NCI-H2196 (cell line): ENCODE measurements around the gene CEP295NL.
"Not testable (repeated sequence)": the region's sequence is repeated elsewhere in the genome, so short reads cannot be mapped to it uniquely, and the experiment has no call there.

ENCODE experiments used
- DNase-seq: peaks from one replicate; lab custom pipeline; 2025; ENCODE audit not compliant: unreplicated experiment; lab: John Stamatoyannopoulos, UW

The CEP295NL gene

DNA sequence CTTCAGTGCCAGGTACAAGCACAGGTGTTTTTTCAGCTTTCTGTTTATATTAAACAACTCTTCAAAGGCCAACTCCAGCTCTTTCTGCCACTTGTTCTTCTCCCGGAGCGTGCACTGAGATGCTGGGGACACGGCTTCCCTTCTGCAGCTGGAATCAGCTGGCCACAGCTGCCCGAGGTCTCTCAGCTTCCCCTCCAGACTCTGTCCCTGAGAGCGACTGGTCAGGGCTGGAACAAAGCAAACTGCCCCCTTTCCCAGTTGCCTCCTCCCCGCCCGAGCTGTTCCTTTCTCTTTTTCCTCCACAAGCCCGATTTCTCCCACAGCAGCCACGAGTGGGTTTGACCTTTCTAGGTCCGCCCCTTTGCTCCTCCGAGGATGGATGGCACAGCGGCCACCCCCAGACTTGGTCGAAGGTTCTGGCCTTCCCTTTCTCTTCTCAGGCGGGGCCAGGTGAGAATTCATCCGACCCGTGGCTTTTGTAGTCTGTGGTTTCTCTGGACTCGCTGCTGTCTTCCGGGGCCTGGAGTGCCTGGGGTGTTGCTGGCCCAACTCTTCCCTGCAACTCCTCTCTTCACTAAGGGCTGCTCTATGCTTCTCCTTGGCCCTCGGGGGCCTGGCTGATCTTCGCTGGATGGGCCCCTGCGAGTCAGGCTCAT is 11.5 kb downstream of the CEP295NL start:
- DNase-seq, result no peak

DNA sequence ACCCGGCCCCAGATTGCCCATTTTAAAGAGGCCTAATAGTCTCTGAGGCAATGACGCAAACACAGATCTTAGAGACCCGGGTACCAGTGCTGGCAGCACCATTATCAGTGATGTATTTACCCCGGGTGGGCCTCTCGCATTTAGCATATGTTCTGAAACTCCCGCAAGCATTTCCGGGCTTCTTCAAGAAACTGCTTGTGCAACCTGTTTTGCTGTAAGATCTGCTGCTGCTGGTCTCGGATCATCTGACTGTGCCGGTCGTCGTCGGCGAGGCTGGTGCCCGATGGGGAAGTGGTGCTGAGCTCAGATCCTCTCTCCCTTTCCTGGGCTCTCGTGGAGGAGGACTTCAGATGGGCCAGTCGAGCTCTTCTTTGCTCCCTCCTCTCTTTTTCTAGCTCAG is 12.5 kb downstream of the CEP295NL start:
- DNase-seq, result no peak

DNA sequence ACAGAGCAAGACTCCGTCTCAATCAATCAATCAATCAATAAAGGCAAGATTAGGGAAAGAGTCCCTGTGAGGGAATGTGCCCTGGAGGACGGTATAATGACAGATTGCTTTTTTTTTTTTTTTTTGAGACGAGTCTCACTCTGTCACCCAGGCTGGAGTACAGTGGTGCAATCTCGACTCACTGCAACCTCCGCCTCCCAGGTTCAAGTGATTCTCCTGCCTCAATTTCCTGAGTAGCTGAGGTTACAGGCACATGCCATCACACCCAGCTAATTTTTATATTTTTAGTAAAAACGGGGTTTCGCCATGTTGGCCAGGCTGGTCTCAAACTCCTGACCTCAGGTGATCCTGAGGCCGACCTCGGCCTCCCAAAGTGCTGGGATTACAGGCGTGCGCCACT is 12.9 kb downstream of the CEP295NL start:
- not testable (repeated sequence) for DNase-seq

DNA sequence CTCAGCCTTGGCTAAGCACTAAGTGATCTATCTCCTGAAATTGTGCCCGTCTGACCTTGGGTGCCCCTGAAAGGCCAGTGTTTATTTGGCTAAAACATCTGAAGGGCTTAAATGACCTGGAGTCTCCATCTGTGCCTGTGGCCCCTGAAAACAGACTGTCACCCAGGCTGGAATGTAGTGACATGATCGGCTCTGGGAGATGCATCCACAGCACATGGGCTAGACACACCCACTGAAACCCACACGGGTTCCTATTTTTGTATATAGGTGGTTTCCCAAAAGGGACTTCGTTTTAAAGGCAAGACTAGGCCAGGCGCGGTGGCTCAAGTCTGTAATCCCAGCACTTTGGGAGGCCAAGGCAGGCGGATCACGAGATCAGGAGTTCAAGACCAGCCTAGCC is 13.5 kb downstream of the CEP295NL start:
- no peak for DNase-seq

DNA sequence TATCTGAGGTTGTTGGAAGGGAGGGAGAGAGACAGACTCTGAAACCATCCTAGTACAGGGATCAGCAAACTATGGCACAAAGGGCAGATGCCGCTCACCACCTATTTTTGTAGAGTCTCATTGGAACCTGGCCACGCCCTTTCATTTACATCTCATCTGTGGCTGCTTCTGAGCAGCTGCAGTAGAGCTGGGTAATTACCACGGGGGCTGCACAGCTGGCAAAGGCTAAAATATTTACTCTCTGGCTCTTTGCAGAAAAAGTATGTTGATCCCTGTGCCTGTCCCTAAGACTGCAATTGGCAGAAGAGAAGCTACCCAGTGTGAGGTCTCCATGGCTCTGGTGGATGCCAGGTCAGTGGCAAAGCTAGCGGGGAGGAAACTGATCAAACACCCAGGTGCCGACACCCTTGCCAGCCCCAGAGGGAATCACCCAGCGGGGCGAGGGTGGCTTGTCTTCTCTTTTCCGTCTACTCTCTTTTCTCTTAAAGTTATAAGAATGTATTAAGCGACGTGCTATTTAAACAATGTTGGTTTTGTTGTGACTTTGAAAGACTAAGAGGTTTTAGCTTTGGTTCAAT is 14.0 kb downstream of the CEP295NL start:
- DNase-seq, result no peak

DNA sequence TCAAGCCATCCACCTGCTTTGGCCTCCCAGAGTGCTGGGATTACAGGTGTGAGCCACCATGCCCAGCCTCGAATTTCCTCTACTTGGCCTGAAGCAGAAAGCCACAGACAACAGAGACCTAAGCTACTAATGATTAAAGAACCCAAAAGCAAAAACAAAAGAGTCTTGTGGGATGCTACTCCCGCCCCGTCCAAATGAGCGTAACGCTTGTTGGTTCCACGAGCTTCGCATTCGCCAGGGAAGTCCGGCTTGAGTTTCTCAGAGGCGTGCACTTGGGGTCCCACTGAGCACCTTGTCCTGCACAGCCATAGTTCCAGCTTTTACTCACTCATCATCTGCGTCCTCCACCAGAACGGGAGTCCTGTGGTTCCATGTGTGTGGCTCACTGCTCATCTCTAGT is 16.0 kb downstream of the CEP295NL start:
- no peak for DNase-seq

DNA sequence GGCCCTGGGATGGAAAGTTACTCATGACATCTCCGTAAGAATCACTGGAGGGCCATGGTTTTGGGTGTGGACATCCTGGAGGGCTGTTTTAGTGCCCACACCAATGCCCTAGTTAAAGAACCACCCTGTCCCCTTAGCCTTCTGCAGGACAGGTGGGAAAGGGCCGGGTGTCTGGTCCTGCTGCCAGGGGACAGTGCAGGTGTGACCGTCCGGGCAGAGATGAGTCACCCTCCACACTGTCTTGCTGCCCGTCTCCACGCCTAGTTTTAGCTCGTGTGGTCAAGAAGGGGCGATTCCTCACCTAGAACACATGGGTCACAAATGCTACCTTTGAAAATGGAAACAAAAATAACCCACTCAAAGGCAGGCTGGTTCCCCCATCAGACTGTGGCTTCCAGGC is 17.0 kb downstream of the CEP295NL start:
- no peak for DNase-seq

DNA sequence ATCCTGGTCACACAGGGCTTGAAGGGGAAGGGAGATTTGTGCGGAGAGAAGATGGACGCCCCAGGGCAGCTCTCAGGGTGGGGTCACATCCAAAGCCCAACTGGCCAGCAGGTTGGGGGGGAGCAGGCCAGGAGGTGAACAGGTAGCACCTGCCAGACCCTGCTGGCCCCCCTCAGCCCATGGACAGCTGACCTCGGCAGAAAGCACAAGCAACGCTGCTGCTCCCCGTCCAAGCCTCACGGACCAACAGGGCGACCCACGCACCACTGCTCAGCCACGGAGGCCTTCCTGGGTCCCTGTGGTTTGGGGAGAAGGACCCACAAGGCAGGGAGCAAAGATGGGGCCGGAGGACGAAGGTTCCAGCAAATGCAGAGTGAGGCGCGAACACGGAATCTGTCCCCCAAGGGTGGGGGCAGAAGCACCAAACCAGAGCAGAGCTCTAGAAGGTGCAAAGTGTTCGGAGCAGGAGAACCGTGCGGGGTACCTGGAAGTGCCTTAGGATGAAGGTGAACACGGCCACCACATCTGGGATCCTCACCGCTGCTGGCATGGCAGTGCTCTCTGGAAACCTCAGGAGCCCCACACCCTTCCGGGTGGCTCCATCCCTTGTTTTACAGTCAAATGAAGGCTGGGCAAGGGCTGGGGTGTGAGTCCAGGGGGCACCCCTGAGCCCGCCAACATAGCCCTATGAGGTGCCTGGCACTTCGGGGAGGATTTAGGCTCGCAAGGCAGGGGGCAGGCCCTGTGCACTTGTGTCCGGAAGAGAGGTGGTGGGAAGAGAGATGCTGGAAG is 17.9 kb downstream of the CEP295NL start:
- DNase-seq, result no peak

DNA sequence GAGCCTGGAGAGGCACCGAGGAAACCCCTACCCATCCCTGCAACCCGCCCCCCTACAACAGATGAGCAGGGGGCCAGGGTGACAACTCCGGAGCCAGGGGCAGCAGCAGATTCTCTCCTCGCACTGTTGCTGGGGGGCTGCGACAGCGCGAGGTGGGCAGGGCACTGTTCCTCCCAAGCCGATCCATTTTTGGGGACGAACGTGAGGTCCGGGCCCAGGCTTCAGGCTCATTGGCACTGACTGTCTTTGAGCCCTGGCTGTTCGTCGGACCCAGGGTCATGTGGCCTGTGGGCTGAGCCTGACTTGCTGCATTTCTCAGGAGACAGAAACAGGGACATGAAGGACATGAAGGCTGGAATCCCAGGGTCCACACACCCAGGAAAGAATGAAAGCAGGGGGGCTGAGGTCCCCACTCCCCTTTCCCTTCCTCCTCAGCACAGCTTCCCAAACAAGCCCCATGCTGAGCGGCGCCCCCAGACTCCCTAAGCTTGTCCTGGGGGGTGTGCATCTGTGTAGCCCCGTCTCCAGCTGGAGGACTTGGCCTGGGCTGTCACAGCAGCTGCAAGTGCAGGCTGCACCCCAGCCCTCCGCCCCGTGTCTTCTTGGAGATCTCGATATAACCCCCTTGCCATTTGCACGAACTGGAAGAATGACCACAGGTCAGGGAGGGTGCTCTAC is 18.7 kb downstream of the CEP295NL start:
- no peak for DNase-seq

DNA sequence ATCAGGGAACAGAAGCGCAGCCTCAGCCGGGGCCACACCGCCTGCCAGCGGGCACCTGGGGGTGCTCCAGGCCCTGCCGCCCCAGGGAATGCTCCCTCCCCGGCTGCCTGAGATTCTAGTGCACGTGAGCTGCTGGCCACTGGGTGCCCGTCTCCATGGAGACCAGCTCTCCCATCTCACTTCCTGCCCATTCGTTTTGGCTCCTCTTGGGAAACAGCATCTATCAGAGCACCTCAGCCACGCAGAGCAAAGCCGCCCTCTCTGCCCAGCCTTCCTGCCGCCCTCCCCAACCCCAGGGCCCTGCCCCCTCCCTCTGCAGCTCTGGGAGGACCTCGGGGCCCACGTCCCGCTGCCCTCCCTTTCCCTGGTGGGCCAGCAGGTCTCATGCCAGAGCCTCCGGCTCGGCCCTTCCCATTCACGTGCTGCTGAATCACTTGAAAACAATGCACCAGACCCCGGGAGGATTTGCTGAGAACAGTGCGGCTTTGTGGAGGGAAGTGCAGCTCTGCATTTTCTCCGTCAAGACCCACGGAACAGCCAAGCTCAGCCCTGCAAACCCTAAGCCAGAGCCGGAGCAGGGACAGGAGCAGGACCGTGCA is 19.4 kb downstream of the CEP295NL start:
- DNase-seq, result peak; percentile 94

DNA sequence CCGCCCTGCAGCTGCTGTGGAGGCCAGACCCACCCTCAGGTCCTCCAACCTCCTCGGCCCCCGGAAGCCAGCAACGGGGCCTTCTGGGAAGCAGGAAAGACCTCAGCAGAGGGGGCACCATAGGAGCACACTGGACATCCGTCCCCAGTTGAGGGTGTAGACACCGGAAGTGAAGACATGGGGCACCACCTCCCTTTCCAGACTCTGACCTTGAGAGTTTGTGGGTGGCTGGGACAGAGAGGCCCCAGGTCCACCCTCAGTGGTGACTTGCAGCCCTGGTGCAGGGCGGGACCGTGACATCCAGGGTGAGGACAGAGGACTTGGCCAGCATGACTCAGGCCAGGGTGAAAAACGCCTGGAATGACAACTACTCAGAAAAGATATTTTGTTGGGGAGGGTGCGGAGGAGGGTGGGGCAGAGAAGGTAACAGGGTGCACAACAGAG is 19.9 kb downstream of the CEP295NL start:
- DNase-seq, result no peak

DNA sequence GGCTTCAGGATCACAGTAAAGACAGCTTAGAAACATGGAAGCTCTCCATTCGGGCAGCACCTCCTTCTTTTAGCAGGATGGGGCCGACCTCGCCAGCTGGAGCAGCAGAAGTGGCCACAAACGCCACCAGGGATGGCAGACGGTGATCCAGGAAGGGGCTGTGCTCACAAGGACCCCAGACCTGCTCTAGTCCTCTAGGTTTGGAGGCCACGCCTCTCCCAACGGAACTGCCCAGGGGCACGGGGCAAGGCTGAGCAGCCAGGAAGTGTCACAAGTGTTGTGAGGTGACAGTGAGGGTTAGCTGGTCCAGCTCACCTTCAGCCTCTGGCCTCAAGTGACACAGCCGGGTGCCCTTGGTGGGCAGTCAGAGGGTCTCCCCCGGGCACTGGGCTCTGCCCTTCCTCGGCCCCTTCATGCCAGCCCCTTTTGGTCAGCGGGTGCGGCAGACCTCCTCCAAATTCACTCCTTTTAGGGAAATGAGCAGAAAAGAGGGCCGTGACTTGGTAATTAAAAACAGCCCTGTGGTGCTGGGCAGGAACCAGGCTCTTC is 20.4 kb downstream of the CEP295NL start:
- DNase-seq, result no peak

DNA sequence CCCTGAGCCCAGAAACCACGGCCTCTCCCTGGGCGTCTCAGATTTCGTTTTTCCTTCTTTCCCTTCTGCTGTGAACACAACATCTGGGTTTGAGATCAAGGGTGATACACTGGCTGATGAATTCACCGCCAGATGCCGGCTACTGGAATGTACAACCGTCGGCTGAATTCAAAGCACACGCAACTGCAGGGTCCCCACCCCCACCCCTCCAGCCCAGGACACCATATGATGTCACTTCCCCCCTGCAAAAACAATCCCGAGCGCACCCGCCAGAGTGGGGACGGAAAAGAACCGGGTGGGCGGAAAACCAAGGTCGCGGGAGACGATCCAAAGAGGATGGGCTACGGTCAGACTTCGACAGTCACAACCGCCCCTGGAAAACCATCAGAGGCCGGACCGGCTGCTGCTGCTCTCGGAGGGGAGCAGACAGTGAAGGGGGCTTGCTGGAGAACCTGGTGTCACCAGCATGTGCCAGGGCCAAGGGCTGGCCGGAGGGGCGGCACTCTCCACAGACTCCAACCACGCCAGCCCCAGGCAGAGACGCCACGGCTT is 23.3 kb downstream of the CEP295NL start:
- DNase-seq, result no peak

DNA sequence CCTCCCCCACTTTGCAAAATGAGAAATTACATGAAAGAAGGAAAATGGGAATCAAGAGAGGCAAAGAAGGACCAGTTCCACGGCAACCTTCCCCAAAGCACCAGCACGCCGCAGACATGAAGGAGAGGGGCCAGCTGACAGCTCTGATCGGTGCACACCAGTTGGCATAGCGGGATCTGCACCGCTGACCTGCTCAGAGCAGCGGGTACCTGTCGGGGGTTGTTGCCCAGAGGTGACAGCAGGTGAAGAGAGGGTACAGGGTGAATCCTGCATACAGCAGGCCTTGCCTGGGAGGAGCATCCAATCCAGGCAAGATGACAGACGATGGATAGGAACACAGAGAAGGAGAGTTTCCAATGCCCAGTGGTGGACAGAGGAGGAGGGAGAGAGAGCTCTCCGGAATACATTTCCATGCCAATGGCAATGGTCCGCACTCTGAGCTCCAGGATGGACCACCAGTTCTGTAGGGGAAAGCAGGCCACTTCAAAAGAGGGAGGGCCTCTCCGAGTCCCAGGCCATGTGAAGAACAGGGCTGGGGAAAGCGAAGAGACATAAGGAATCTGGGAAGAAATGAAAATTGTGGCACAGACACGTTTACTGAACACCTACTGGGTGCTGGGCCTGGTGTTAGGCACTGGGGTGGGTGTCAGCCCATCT is 24.0 kb downstream of the CEP295NL start:
- DNase-seq, result no peak

DNA sequence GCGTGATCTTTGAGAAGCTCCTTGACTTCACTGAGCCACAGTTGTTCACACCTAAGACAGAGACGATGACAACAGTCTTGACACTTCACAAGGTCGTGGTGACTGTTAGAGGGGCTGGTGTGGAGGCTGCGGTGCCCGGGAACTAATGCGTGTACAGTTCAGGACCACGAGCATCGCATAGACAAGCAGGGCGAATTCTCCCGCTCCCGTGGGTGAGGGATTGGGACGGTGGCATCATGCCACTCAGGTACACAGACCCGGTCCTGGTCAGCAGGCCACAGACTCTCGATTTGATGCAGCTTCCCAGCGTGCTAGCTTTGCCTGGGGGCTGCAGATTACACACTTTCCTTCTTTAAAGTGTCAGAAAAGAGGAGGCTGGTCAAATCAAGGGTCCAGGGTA is 24.7 kb downstream of the CEP295NL start:
- DNase-seq, result no peak

DNA sequence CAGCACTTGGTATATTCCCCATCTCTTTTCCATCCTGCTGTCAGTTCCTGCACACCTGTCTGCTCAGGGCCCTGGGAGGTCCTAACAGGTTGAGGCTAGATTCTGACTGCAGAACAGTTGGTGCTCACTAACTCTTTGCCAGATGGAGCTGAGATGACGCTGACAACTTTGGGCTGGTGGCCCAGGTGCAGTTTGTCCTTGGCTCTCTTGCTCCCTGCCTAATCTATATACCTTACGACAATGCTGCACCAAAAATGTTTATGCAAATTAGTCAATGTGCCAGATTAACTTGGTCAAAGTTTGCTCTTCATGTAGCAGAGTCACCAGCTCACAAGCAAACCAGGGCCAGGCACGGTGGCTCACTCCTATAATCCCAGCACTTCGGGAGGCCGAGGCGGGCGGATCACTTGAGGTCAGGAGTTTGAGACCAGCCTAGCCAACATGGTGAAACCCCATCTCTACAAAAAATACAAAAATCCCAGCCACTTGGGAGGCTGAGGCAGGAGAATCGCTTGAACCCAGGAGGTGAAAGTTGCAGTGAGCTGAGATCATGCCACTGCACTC is 26.0 kb downstream of the CEP295NL start:
- not testable (repeated sequence) for DNase-seq

DNA sequence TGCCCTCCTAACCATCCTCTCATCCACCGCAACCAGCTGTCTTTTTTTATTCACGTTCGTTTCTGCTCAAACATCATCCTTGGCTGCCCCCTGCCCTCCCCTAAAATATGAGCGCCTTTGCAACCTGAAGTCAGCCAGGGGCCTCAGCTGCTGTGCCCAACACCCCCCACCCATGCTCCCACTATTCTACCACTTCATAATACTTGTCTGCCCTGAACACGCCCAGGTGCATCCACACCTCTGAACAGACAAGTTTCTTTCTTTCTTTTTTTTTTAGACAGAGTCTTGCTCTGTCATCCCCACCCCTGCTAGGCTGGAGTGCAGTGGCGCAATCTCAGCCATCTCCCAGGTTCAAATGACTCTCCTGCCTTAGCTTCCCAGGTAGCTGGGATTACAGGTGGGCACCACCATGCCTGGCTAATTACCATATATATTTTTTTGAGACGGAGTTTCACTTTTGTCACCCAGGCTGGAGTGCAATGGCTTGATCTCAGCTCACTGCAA is 26.9 kb downstream of the CEP295NL start:
- no peak for DNase-seq

DNA sequence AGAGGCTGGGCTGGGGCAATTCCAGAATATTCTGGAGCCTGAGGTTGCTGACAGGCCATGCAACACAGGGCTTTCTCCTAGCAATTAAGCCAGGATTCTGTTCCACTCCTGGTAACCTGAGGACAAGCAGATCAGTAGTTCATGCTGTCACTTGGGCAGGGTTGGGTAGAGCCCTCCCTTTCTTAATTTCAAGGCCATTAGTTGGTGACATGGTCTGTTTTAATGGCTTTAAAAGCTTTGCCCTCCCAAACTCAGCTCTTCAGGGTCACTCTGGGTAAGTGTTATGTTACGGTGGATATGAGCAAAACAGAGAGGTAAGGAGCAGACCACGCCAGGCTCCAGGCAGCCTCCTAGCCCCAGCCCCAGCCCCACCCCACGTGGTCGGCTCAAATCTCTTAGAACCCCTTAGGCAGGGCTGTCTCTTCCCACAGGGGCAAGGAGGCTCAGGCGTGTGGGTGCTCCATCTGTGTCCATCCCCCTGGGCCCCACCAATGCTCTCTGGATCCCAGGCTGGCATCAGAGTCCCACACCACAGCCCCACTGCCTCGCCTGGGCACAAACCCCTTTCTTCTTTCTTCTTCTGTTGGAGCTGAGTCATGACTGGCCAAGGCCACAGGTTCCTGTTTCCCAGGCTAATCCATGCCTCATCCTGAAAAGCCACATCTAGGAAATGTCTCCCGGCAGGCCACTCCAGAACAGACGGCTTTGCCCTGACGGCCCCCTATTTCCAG is 27.5 kb downstream of the CEP295NL start:
- DNase-seq, result no peak
